ENCODE measurements around the gene PALD1.

Gene PALD1

GRCh38 chr10:70458329-70459060 lies 20.1 kb upstream of the PALD1 start:
- FAIRE-seq, result no peak

- no peak for FAIRE-seq
These were observed 19.4 kb upstream of the PALD1 start for GRCh38 chr10:70459061-70459773.

GRCh38 chr10:70459774-70460490 lies 18.6 kb upstream of the PALD1 start:
- FAIRE-seq, result no peak

- peak; percentile 23 for FAIRE-seq
These were observed 16.9 kb upstream of the PALD1 start for GRCh38 chr10:70461397-70462348.

GRCh38 chr10:70462349-70462984 lies 16.1 kb upstream of the PALD1 start:
- FAIRE-seq, result no peak

- no peak for FAIRE-seq
These were observed 13.3 kb upstream of the PALD1 start for GRCh38 chr10:70465278-70465677.

GRCh38 chr10:70465832-70466231 lies 12.7 kb upstream of the PALD1 start:
- no peak for FAIRE-seq

- FAIRE-seq, result no peak
These were observed 11.6 kb upstream of the PALD1 start for GRCh38 chr10:70466951-70467350.

GRCh38 chr10:70472799-70473454 lies 5.6 kb upstream of the PALD1 start:
- FAIRE-seq, result no peak

- no peak for FAIRE-seq
These were observed 3.8 kb upstream of the PALD1 start for GRCh38 chr10:70474780-70475179.

GRCh38 chr10:70475661-70476060 lies 2.9 kb upstream of the PALD1 start:
- FAIRE-seq, result no peak

GRCh38 chr10:70476249-70477035 lies 2.1 kb upstream of the PALD1 start:
- FAIRE-seq, result no peak

- FAIRE-seq, result no peak
These were observed 855 bp upstream of the PALD1 start for GRCh38 chr10:70477661-70478162.

- no peak for FAIRE-seq
These were observed 606 bp downstream of the PALD1 start for GRCh38 chr10:70479165-70479581.

GRCh38 chr10:70479626-70480238 lies 1.2 kb downstream of the PALD1 start:
- no peak for FAIRE-seq

GRCh38 chr10:70480239-70480861 lies 1.8 kb downstream of the PALD1 start:
- FAIRE-seq, result no peak

- FAIRE-seq, result no peak
These were observed 2.5 kb downstream of the PALD1 start for GRCh38 chr10:70481105-70481504.

- no peak for FAIRE-seq
These were observed 3.4 kb downstream of the PALD1 start for GRCh38 chr10:70481831-70482530.
